ENCODE results near the gene AKT1.

GRCh38 chr14:104805326-104805678 lies 9.8 kb upstream of the AKT1 start:
- TF ChIP-seq POLR2A (IDR thresholded peaks at IDR 0.05), result no peak
- TF ChIP-seq, protein P1, sequence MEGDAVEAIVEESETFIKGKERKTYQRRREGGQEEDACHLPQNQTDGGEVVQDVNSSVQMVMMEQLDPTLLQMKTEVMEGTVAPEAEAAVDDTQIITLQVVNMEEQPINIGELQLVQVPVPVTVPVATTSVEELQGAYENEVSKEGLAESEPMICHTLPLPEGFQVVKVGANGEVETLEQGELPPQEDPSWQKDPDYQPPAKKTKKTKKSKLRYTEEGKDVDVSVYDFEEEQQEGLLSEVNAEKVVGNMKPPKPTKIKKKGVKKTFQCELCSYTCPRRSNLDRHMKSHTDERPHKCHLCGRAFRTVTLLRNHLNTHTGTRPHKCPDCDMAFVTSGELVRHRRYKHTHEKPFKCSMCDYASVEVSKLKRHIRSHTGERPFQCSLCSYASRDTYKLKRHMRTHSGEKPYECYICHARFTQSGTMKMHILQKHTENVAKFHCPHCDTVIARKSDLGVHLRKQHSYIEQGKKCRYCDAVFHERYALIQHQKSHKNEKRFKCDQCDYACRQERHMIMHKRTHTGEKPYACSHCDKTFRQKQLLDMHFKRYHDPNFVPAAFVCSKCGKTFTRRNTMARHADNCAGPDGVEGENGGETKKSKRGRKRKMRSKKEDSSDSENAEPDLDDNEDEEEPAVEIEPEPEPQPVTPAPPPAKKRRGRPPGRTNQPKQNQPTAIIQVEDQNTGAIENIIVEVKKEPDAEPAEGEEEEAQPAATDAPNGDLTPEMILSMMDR (IDR thresholded peaks at IDR 0.05 in 4 of 5, conservative IDR thresholded peaks at IDR 0.05 in 1 of 5), result no peak
